Thyroid gland (tissue), 4 donors: ENCODE measurements around the gene MRPL54.

Source experiments
- CTCF ChIP-seq, 6 experiments: fragments of 200-600 bp in 3 of 6; fragments of 450-650 bp in 3 of 6; sonication (generic) in 3 of 6; IDR thresholded peaks; one replicate each; pipeline ENCODE4 v1.5.1; 2016 to 2019; ENCODE audit warnings: antibody characterized with exemption in 6 of 6, mild to moderate bottlenecking in 2 of 6, inconsistent platforms in 1 of 6, moderate library complexity in 1 of 6
- POLR2A ChIP-seq, 2 donors: fragments of 450-650 bp; IDR thresholded peaks; one replicate each; pipeline ENCODE4 v1.6.1; 2017; ENCODE audit warnings: antibody characterized with exemption in 2 of 2, mild to moderate bottlenecking in 2 of 2, moderate library complexity in 1 of 2

- no peak for TF ChIP-seq CTCF (IDR thresholded peaks at IDR 0.05)
- no peak for TF ChIP-seq POLR2A (IDR thresholded peaks at IDR 0.05)
These were observed 28.2 kb upstream of the MRPL54 start for GRCh38 chr19:3734310-3734600.
